GOT3 (cell line): Measurements from ENCODE around the gene NT5C.

ENCODE experiments used
- DNase-seq: peaks from one replicate; lab custom pipeline; 2025; ENCODE audit warnings: mixed read lengths; lab: John Stamatoyannopoulos, UW

Gene NT5C

DNA sequence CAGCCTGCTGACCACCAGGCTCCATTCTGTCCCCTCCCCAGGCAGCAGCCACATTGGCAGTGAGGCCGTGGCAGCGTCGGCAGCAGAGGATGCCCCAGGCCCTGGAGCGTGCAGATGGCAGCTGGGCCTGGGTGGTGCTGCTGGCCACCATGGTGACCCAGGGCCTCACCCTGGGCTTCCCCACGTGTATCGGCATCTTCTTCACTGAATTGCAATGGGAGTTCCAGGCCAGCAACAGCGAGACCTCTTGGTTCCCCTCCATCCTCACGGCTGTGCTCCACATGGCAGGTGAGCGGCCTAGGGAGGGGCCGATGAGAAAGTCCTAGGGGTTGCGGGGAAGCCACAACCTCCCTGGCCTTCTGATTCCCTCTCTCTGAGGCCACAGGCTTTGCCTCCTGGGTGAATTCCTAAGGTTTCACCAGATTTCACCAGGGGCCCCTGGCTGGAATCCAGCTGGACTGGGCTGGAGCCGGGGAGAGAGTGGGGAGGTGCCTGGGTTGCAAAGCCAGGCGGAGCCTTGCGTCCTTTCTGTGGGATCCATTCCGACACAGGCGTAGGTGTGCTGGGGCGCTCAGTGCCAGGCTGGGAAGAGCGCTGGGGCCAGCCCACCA is 37.9 kb downstream of the NT5C start:
- DNase-seq: no peak

DNA sequence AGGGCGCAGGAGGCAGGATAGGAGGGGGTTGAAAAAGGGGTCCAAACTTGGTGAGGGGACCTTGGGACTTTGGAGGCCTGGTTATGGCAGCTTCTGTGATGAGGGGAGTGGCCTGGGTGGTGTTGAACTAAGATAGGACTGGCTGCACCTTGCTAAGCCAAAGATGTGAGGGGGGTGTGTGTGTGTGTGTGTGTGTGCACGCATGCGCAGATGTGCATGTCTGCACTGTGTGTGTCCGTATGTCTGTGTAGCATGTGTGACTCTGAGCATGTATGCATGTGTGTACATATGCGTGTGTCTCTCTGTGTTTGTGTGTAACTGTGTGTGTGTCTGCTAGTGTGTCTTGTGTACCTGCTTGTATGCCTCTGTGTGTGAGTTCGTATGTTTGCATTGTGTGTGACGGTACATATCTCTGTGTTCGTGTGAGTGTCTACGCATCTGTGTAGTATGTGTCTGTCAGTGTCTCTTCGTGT is 39.7 kb downstream of the NT5C start:
- DNase-seq: no peak

DNA sequence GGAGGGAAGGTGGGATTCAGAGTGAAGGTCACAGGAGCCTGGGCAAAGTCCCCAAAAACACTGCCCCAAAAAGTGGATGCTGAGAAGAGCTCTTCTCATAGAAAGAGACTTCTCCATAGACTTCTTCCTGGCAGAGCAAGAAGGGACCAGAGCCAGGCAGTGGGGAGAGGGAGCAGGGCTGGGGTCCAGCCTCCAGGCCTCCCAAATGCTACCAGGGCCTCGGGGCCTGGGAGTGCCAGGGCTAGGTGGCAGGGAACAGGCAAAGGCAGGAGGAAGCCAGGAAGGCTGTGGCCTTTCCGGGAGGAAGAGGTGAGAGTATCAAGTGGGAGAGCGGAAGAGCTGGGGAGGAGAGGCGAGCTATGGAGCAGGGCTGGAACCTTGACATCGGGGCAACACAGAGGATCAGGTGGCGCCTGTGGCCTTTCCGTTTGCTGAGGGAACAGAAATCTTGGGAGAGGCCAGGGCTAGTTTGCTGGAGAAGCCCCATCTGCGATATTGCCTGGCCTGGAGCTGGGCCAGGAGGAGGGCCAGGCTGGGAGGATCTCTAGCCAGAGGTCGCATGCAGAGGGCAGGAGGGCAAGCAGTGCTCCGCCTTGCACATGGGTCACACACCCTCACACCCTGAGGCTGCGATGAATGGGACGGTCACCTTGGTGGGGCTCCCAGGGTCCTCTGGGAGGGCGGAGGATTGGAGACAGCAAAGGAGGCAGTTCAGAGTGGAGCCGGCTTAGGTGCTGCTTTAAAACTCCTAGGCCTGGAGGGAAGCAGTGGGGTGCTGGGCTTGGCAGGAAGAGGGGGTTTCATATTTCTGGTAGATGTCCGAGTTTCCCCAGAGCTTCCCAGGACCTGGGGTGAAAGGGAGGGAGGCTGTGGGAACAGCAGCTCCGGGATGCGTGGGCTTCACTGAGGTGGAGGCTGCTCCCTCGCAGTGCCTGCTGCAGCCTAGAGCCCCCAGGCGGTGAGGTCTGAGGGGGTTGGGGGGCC is 40.4 kb downstream of the NT5C start:
- no peak for DNase-seq

DNA sequence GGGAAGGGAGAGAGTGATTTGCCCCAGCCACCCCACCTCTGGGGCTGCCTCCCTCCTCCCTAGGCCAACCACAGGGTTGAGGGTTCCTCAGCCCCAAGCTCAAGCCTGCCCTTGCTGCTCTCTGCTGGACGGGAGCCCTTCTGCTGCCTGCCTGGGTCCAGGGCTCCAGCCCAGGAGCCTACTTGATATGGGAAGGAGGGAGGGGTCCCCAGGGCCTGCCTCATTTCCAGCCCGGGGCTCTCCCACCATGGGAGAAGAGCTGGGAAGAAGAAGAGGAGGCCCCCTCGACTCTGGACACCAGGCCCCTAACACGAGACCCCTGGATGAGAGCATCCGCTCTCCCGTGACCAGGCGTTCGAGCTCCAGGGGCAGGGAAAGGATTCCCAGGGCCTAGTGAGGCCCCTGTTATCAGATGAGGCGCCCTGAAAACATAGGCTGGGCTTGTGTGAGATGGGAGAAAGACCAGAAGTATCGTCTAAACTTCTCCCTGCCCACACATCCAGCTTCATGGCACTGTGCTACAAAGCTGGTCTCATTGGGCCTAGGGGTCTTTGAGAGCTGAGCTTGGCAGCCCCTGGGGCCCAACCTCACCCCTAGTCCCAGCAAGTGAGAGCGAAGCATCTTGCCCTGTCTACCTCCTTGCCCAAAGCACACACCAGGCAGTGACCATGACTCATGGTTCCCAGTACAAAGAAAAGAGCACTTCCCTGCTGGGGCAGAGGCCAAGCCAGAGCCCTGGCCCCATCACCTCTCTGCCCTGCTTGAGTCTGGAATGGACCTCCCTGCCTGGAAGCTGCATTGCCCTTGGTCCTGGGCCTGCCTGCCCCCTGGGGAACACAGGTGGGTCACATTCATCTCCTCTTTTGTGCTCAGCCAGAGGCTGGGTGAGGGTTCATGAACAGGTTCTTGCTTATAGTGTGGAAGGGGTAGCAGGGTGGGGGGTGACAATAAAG is 42.8 kb downstream of the NT5C start:
- DNase-seq: no peak

DNA sequence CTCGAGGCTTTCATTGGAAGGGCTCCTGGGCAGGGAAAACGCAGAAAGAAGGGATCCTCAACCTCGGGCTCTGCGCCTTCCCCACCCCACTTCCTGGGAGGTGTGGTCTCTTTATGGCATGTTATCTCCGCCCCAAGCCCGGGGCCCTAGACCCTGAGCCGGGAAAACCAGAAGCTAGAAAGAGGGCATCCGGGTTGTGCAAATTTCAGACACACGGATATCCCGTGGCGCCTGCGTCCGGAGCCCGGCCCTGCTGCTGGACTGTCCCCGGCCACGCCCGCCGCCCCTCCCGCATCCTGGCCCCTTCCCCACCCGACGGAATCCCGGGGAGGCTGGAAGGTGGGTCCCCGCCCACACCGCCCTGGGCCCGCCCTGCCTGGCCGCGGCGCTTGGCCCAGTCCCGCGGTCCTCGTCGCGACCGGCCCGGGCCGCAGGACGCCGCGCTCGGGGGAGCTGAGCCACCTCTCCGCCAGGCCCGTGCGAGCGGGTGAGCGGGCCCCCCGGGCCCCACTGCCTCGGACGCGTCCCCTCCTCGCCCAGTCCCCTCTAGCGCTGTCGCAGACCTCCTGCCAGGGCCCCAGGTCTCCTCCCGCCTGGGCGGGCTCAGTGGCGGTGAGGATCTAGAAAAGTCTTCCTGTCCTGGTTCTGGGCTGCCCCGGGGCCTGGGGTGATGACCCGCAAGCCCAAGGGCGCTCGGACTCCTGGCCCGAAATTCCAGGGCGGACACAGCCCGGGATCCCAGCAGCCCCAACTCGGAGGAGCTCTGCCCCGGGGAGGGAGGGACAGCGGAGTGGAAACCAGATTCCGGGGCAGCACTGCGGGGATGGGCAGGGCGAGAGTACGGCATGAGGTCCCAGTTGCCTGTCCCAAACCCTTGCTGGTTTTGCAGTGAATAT is 43.7 kb downstream of the NT5C start, which contains the start of gene SLC16A5:
SLC16A5 (plus strand) TSS at position 397 of the 896 bp plus-strand sequence. CDS start 5,683 bp downstream, outside the sequence.
- DNase-seq: no peak

DNA sequence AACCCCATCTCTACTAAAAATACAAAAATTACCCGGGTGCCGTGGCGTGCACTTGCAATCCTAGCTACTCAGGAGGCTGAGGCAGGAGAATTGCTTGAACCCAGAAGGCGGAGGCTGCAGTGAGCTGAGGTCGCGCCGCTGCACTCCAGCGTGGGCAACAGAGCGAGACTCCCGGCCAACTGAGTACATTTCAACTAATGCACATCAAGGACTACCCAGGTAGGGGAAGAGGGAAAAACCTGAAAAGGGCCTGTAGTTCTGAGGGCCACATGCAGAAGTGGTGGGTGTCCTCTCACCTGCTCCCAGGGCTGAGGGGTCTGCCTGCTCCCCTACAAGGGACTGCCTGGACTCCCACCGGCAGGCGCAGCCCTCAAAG is 44.4 kb downstream of the NT5C start:
- no peak for DNase-seq

DNA sequence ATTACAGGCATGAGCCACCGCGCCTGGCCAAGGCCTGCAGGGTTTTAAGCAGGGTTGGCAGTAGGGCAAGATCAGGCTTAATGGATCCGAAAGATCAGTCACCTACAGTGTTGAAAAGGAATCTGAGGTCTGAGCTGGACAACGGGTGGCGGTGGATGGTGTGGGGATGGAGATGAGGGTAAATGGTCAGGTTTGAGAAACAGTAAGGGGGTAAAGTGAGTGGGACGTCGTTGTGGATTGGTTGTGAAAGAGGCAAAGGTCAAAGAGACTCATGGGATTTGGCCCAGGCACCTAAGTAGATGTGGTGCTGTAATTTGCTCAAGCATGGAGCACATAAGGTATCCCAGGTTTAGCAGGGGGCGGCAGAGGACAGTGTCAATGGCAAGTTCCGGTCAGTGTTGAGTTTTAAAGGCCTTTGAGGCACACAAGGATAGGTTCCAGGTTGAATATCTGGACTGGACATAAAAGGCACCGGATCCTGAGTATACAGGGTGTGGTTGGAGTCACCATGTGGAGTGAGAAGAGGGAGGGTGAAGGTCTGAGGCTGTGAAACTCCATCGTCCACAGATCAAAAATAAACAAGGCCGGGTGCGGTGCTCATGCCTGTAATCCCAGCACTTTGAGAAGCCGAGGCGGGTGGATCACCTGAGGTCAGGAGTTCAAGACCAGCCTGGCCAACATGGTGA is 44.9 kb downstream of the NT5C start:
- no peak for DNase-seq

DNA sequence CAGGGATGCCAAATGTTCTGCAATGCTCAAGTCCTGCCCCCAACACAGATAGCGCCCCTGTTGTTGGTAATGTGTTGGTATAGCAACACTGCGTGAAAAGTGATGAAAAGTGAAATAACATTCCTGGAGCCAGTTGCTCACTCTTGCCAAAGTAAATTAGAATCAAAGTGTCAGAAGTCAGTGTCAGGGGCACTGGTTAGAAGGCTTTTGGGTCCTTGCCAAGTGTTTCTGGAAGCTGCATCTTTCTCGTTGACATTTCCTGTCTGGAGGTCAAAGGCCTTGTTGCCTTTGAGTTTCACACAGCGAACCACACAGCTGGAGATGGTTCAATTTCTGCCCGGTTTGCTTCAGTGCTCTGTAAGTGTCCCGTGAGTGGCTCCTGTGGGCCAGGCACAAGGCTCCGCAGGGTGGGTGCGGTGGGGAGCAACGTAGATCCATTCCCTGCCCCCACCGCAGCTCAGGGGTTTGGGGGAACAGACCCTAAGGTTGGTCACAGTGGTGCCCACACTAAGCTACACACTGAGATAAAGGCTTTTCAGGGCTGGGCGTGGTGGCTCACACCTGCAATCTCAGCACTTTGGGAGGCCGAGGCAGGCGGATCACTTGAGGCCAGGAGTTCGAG is 47.4 kb downstream of the NT5C start:
- no peak for DNase-seq

DNA sequence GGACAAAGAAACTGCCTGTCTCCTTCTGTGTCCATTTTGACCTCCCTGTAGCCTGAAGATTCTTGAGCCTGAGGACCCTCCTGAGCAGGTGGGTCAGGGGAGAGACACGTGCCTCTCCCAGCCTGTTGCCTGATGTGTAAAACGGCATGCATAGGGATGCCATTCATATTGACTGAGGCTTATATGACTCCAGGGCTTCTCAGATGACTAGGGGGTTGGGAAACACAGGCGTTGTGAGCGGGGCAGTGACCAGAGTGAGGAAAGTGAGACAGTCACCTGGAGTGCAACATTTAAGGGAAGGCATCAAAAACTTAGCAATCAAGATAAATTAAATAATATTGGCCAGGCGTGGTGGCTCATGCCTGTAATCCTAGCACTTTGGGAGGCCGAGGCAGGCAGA is 48.9 kb downstream of the NT5C start:
- DNase-seq: no peak

DNA sequence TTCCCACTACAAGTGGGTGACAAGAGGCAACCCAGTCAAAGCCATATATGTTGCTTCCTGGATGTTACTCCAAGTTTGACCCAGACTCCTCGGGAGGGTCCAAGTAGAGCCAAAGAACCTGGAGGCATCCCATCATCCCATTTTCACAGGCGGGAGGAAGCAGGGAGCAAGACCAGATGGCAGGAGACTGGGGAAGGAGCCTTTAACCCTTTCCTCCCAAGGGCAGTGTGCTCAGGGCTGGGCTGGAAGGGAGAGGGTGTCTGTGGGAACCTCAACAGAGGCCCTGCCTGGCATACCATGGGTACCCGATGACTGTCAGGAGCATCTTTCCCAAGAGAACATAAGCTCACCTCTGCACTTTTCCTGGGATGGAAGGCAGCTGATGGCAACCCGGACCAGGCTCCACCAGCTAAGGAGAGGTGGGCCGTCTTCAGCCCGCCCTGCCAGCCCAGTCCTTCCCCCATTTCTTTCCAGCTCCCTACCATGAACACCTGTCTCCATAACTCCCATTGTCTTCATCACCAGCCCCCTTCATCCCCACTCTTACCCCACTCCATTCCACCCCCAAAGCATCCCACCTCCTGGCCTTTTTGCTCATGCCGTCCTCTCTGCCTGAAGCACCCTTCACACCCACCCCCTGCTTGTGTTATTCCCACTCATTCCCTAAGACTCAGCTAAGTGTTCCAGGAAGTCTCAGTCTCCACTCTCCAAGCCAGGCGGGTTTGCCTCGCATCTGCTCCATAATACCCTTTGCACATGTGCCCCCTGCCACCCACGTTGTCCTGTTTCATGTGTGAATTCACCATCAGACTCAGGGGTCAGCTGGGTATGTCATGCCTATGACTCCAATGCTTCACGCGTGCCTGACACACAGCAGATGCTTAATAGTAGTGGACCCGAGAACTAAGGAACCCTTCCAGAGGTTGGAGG is 49.7 kb downstream of the NT5C start:
- DNase-seq: no peak
